GM19467 (cell line): ENCODE results near the gene BRWD1.
"Not testable (repeated sequence)": the region's sequence is repeated elsewhere in the genome, so short reads cannot be mapped to it uniquely, and the experiment has no call there.

Experiments
- ATAC-seq: cut with Tn5 transposase; IDR thresholded peaks from one replicate; pipeline ENCODE4 v1.9.1; 2021; ENCODE audit warnings: mild to moderate bottlenecking, moderate library complexity; ENCODE audit not compliant: unreplicated experiment

BRWD1 gene

GRCh38 chr21:39176271-39176709 lies 137.1 kb downstream of the BRWD1 start:
- no peak for ATAC-seq

- ATAC-seq = no peak
Observed at GRCh38 chr21:39175665-39176064, 137.8 kb downstream of the BRWD1 start.

- no peak for ATAC-seq
Observed at GRCh38 chr21:39175154-39175553, 138.3 kb downstream of the BRWD1 start.

GRCh38 chr21:39173716-39174680 lies 139.4 kb downstream of the BRWD1 start:
- ATAC-seq = no peak

GRCh38 chr21:39169906-39170305 lies 143.5 kb downstream of the BRWD1 start:
- ATAC-seq = no peak

- no peak for ATAC-seq
Observed at GRCh38 chr21:39168800-39169199, 144.6 kb downstream of the BRWD1 start.

GRCh38 chr21:39164523-39164922 lies 148.9 kb downstream of the BRWD1 start:
- ATAC-seq = no peak

- no peak for ATAC-seq
Observed at GRCh38 chr21:39161064-39161463, 152.4 kb downstream of the BRWD1 start.

GRCh38 chr21:39159342-39160063 lies 153.9 kb downstream of the BRWD1 start:
- no peak for ATAC-seq

- not testable (repeated sequence) for ATAC-seq
Observed at GRCh38 chr21:39157241-39157640, 156.2 kb downstream of the BRWD1 start.

- no peak for ATAC-seq
Observed at GRCh38 chr21:39156024-39156423, 157.4 kb downstream of the BRWD1 start.

- no peak for ATAC-seq
Observed at GRCh38 chr21:39155578-39155977, 157.9 kb downstream of the BRWD1 start.

- no peak for ATAC-seq
Observed at GRCh38 chr21:39153842-39154241, 159.6 kb downstream of the BRWD1 start.

- no peak for ATAC-seq
Observed at GRCh38 chr21:39153373-39153772, 160.1 kb downstream of the BRWD1 start.

- ATAC-seq = no peak
Observed at GRCh38 chr21:39152271-39152670, 161.2 kb downstream of the BRWD1 start.

GRCh38 chr21:39150877-39151276 lies 162.6 kb downstream of the BRWD1 start:
- no peak for ATAC-seq

GRCh38 chr21:39150316-39150715 lies 163.1 kb downstream of the BRWD1 start:
- no peak for ATAC-seq

GRCh38 chr21:39149882-39150281 lies 163.6 kb downstream of the BRWD1 start:
- ATAC-seq = no peak

GRCh38 chr21:39148975-39149374 lies 164.5 kb downstream of the BRWD1 start:
- no peak for ATAC-seq

GRCh38 chr21:39144191-39144590 lies 169.2 kb downstream of the BRWD1 start:
- no peak for ATAC-seq

GRCh38 chr21:39142972-39143371 lies 170.5 kb downstream of the BRWD1 start:
- ATAC-seq = no peak

- ATAC-seq = no peak
Observed at GRCh38 chr21:39141502-39141901, 171.9 kb downstream of the BRWD1 start.
